HG02884 (cell line): Measurements from ENCODE around the gene KIZ.
"Not testable (repeated sequence)": the region's sequence is repeated elsewhere in the genome, so short reads cannot be mapped to it uniquely, and the experiment has no call there.

Experiments
- ATAC-seq: cut with Tn5 transposase; IDR thresholded peaks from one replicate; pipeline ENCODE4 v1.9.1; 2021; ENCODE audit warnings: mild to moderate bottlenecking, moderate library complexity; ENCODE audit not compliant: unreplicated experiment

Gene KIZ

GRCh38 chr20:21225215-21225947 lies 99.5 kb downstream of the KIZ start:
- no peak for ATAC-seq

GRCh38 chr20:21228511-21228910 lies 102.6 kb downstream of the KIZ start:
- ATAC-seq: peak; percentile 95

GRCh38 chr20:21229163-21229562 lies 103.3 kb downstream of the KIZ start:
- no peak for ATAC-seq

- ATAC-seq: no peak
Measured at GRCh38 chr20:21230220-21230619, 104.3 kb downstream of the KIZ start.

GRCh38 chr20:21230686-21231085 lies 104.8 kb downstream of the KIZ start:
- ATAC-seq: no peak

DNA sequence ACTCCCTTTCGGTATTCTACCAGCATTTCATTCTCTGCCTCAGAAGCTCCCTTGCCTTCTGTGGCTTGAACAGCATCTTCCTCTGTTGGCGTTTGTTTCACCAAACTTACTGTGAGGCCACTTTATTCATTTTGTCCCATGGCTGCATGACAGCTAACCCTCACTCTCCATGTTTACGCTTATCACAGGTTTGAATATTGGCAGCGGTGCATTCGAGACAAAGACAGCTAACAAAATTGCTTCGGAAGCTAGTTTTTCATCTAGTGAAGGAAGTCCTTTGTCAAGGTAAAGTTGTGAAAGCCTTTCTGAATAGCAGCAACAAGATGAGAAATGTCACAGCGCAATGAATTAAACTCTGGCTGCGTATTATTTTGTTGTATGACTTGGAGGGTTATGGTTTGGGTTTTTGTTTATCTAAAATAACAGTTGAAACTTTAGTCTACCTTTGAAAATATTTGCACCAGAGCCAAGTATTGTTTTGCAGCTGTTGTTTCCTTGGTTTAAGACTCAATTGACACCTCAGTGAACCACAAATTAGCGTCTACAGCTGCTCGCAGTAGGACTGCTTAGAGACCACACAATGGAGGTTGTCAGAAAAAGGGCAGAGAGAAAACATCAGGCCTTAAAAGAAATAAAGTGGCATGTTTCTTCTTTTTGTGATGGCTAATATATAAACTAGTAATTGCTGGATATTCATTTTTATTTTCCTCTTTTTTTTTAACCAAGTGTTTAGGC lies 106.8 kb downstream of the KIZ start:
- ATAC-seq: no peak

- no peak for ATAC-seq
Measured at GRCh38 chr20:21234324-21234723, 108.4 kb downstream of the KIZ start.

GRCh38 chr20:21234806-21235483 lies 109.1 kb downstream of the KIZ start:
- no peak for ATAC-seq

DNA sequence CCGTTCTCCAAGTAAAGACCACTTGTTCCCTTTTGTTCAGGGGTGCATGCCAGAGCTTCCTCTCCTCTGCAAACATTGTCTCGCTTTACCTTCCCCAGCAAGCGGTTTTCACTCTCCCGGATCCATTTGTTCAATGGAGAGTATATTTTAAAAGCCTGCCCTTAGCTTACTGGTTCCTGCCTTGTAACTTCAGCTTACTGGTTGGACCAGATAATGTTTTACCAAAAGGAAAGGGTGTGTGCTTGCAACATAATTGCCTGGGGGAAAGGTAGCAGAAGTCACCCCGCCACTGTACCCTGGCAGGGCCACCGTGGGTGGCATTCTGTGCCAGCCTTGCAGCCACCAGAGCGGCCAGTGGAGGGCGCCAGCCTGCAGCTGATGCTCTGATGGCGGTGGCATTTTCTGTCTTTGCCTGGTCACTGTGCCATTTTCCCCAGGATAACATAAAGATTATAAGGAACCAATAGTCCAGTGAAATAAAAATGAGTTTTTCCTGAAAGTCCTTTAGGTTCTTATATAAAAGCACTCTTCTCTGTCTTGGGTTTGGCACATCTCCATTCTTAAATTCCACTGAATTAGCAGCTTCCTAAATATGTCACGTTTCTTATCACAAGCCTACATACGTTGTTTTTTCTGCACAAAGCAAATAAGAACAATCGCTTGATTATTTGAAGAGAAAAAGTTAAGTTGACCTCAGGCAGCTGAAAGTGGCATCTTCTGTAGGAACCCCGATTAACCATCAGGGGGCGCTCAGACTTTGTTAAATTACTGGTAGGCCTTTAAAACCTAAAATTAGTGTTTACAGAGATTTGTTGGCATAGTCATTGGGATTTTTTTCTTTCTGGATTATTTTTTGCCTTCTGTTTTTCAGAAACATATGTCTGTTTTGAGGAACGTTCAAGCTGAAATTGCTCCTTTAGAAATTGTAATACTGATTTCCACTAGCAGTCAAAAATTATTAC lies 109.9 kb downstream of the KIZ start:
- no peak for ATAC-seq

DNA sequence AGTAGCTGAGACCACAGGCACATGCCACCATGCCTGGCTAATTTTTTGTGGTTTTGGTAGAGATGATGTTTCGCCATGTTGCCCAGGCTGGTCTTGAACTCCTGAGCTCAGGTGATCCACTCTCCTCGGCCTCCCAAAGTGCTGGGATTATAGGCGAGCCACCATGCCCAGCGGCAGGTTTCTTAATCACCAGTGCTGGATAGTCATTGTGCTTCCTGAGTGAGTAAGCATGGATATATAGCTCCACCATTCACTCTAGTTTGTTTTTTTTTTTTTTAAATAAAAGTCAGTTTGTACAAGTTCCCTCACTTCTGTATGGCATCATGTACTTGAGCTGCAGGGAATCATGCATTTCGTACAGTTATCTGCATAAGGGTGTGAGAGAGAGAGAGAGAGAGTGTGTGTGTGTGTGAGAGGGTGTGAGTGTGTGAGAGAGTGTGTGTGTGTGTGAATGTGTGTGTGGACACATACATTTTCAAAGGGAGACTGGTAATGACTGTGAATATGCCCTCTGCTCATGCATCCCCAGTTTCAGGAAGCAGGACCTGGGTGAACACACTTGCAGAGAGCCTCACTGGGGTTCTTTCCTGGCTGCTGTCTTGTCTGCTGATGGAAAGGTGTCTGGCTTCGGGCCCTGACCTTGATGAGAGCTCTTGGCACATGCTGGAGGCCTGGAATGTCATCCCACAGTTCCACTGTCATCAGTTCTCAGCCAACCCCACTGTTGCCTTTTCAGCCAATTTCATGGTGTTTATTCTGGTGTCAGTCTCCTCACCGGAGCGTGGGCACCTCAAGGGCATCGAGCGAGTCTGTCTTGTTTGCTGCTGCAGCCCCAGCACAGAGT lies 112.3 kb downstream of the KIZ start:
- no peak for ATAC-seq

DNA sequence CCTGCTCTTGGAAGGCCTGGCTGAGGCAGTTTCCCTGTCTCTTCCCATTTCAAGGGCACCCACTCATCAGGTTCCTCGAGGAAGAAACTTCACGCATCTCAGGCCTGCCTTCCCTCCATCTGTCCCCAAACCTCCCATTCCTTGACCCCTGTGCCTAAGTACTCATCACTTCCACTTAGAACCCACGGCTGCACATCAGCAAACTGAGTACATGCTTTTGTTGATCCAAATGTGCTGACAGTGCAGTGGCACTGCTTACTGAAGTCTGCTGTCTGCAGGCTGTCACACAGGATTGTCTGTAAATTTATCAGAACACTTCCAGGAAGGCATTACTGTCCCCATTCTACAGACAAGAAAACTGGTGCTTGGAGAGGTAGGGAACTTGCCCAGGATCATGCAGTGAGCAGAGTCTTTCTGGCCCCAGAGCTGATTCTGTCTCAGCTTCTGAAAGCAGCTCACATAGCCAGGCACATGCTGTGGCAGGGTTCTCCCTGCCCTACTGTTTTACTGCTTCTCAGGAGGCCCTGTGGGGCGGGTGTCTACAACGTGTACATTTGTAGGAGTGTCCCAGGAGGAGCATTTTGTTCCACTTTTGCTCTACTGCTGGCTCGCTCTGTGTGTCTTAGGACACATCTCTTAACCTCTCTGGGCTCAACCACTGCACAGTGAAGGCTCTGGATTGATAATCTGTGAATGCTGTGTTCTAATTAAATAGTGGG lies 113.1 kb downstream of the KIZ start:
- no peak for ATAC-seq

GRCh38 chr20:21240394-21240793 lies 114.5 kb downstream of the KIZ start:
- no peak for ATAC-seq

DNA sequence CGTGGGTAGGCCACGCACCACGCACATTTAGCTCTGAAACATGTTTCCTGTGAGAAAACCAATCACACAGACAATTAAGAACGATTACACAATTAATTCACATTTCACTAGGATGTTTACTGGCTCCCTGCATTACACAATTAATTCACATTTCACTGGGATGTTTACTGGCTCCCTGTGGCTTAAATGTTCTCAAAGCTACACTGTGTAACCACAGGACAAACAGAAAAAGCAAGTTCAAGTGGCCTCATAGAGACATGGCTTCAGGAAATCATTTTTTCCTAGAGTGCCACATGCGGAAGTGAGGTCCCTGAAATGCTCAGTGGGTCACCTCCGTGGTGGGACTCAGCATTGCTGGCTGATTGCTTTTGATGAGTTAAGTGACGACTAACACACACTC lies 115.5 kb downstream of the KIZ start:
- ATAC-seq: no peak

DNA sequence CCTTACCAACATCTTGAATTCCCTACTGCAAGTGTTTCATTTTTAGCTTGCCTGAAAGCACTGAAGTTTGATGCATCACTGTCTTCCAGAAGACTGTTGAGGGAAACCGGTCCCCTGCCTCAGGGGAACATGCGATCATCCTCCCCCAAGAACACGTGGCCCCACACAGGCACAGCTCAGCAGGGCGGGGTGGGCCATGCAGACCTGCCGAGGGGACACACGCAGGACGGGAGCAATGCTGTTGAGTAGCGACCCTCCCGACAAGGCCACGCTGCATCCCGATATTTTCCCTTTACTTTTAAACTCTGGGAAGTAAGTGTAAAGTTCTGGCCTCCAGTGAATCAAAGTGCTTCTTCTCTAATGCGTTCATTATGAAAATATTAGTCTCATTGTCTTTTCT lies 117.9 kb downstream of the KIZ start:
- ATAC-seq: no peak

GRCh38 chr20:21244808-21245207 lies 118.9 kb downstream of the KIZ start:
- ATAC-seq: no peak

DNA sequence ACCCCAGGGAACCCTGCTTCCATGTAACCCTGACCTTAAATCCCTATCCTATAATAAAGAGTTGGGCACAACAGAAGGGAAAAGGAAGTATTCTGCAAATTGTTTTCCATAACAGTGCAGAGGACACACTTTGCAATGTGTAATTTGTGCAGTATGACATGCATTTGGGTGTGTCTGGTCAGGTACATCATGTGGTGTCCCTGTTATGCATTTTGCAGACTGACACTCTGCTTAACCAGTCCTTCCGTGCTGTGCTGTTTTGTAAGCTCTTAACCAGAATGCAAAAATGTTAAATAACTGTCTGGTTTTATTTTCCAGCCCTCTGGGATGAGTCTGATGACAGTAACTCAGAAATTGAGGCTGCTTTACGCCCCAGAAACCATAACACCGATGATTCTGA lies 120.3 kb downstream of the KIZ start:
- ATAC-seq: no peak

DNA sequence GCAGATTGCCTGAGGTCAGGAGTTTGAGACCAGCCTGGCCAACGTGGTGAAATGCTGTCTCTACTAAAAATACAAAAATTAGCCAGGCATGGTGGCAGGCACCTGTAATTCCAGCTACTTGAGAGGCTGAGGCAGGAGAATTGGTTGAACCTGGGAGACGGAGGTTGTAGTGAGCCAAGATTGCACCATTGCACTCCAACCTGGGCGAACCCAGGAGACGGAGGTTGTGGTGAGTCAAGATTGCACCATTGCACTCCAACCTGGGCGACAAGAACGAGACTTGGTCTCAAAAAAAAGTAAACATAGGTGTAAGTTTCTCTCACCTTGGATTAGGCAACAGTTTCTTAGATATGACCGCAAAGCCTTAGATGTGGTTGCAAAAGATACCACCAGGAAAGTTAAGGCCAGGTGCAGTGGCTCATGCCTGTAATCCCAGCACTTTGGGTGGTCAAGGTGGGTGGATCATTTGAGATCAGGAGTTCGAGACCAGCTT lies 121.8 kb downstream of the KIZ start:
- ATAC-seq: not testable (repeated sequence)

GRCh38 chr20:21251278-21251677 lies 125.4 kb downstream of the KIZ start:
- ATAC-seq: no peak

DNA sequence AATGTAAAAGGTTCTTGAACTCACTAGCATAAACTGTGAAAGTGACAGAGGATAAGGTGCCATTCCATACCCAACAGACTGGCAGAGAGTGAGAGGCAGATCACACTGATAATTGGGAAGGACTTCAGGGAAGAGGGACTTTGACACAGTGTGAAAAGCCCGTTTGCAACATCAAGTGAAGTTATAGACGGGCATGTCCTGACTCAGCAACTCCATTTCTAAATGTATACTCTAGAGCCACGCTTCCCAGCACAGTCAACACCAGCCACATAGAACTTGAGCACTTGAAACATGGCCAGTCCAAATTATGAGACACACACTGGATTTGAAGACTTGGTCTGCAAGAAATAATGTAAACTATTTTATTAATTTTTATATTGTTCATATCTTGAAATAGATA lies 131.3 kb downstream of the KIZ start:
- no peak for ATAC-seq
